Astrocyte (in vitro differentiated cells and primary cell): ENCODE results near the gene UNC5B. TPM values are rescaled to one million over a fixed set of nuclear protein-coding genes. Genes with fewer than 3 reads are reported as not detected.

Experiments used
- DNase-seq: peaks from one replicate; pipeline ENCODE4 v3.0.0-alpha.2; 2010; ENCODE audit warnings: low read depth
- FAIRE-seq: peaks from 2 replicates; lab custom pipeline; 2011; peaks lifted over from hg19 to GRCh38; lab: Jason Lieb, UNC
- H2AFZ ChIP-seq: 2 replicates; pipeline ENCODE4 v1.6.0; 2012; ENCODE audit warnings: low read depth, low read length, inconsistent platforms
- H3K27ac ChIP-seq: 2 replicates; pipeline ENCODE4 v1.5.1; 2011; ENCODE audit warnings: low read depth, low read length, inconsistent platforms
- H3K27me3 ChIP-seq: 2 replicates; pipeline ENCODE4 v1.6.0; 2011; ENCODE audit warnings: low read length, inconsistent platforms; ENCODE audit not compliant: insufficient read depth
- H3K36me3 ChIP-seq: 2 replicates; pipeline ENCODE4 v1.5.1; 2011; ENCODE audit warnings: low read length, inconsistent platforms; ENCODE audit not compliant: insufficient read depth
- H3K4me1 ChIP-seq: 2 replicates; pipeline ENCODE4 v1.5.1; 2011; ENCODE audit warnings: low read length, inconsistent platforms; ENCODE audit not compliant: insufficient read depth
- H3K4me2 ChIP-seq: 2 replicates; pipeline ENCODE4 v1.6.0; 2012; ENCODE audit warnings: low read length, inconsistent platforms
- H3K4me3 ChIP-seq: 2 replicates; pipeline ENCODE4 v1.5.1; 2011; ENCODE audit warnings: low read depth, mild to moderate bottlenecking, low read length, inconsistent platforms; ENCODE audit not compliant: insufficient read depth
- H3K79me2 ChIP-seq: 2 replicates; pipeline ENCODE4 v1.6.0; 2012; ENCODE audit warnings: mild to moderate bottlenecking, low read length, inconsistent platforms; ENCODE audit not compliant: insufficient read depth
- H3K9ac ChIP-seq: 2 replicates; pipeline ENCODE4 v1.6.0; 2012; ENCODE audit warnings: mild to moderate bottlenecking, low read length, inconsistent platforms
- H3K9me3 ChIP-seq: 2 replicates; pipeline ENCODE4 v1.5.1; 2012; ENCODE audit warnings: low read depth, mild to moderate bottlenecking, low read length, inconsistent platforms; ENCODE audit not compliant: insufficient read depth
- H4K20me1 ChIP-seq: 2 replicates; pipeline ENCODE4 v1.6.0; 2012; ENCODE audit warnings: low read length, inconsistent platforms; ENCODE audit not compliant: insufficient read depth
- H3K27ac Mint-ChIP-seq: one replicate; pipeline ENCODE4 v1.8.0; 2021; ENCODE audit warnings: mild to moderate bottlenecking, mixed read lengths; ENCODE audit not compliant: unreplicated experiment
- H3K27me3 Mint-ChIP-seq: one replicate; pipeline ENCODE4 v1.8.0; 2021; ENCODE audit warnings: low read depth, mixed read lengths; ENCODE audit not compliant: unreplicated experiment
- H3K36me3 Mint-ChIP-seq: one replicate; pipeline ENCODE4 v1.8.0; 2021; ENCODE audit warnings: low read depth, mixed read lengths; ENCODE audit not compliant: unreplicated experiment
- H3K4me1 Mint-ChIP-seq: one replicate; pipeline ENCODE4 v1.8.0; 2021; ENCODE audit warnings: low read depth, mixed read lengths; ENCODE audit not compliant: unreplicated experiment
- H3K4me3 Mint-ChIP-seq: one replicate; pipeline ENCODE4 v1.8.0; 2021; ENCODE audit warnings: mild to moderate bottlenecking, moderate library complexity, mixed read lengths; ENCODE audit not compliant: unreplicated experiment
- H3K9me3 Mint-ChIP-seq: one replicate; pipeline ENCODE4 v1.8.0; 2021; ENCODE audit warnings: mild to moderate bottlenecking, mixed read lengths; ENCODE audit not compliant: unreplicated experiment
- EZH2 ChIP-seq: IDR thresholded peaks from 2 replicates; pipeline ENCODE4 v1.6.1; 2012; ENCODE audit warnings: mild to moderate bottlenecking, low read length, inconsistent platforms; ENCODE audit not compliant: insufficient read depth
- total RNA-seq: library from RNA; stranded (reverse); gene quantifications from 2 replicates; pipeline ENCODE4 v1.2.1, GENCODE V29; 2021
- TF ChIP-seq, protein P1 (sequence below): IDR thresholded peaks from 2 replicates; pipeline ENCODE4 v1.5.1; 2011; ENCODE audit warnings: low read depth, mild to moderate bottlenecking, inconsistent platforms, low read length, moderate library complexity; ENCODE audit not compliant: insufficient read depth

UNC5B gene
- total RNA-seq, 1 donor from 2014 or later, result 15.0 TPM

DNA sequence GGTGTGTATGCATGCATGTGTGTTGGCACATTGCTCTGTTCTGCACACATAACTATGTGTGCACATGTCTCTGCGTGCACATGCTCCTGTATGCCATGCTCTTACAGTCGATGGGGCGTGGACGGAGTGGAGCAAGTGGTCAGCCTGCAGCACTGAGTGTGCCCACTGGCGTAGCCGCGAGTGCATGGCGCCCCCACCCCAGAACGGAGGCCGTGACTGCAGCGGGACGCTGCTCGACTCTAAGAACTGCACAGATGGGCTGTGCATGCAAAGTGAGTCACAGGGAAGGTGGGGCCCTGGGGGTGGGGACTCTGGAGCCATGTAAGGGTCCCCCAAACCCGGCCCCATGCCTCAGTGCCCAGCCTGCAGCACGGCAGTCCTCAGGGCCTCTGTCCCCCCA, 76.1 kb downstream of the UNC5B start:
- Histone ChIP-seq H3K4me2 (no peak overlapping the region), H3K27me3 (no peaks in the 10 kb centered on the region), H3K9ac (no peak overlapping the region), H3K79me2 (no peaks in the 10 kb centered on the region), H3K27ac (no peak overlapping the region), H3K4me1 (no peaks in the 10 kb centered on the region), H3K36me3 (peaks cover 3% of the 10 kb centered on the region), H3K4me3 (no peak overlapping the region), H2AFZ (no peak overlapping the region), H4K20me1 (peaks cover 36% of the 10 kb centered on the region), H3K9me3 (no peaks in the 10 kb centered on the region)
- Mint-ChIP-seq H3K27me3 (peaks cover 2% of the 10 kb centered on the region), H3K4me3 (no peak overlapping the region), H3K27ac (no peak overlapping the region), H3K4me1 (no peaks in the 10 kb centered on the region), H3K9me3 (no peaks in the 10 kb centered on the region), H3K36me3 (peaks cover 26% of the 10 kb centered on the region)
- DNase-seq (no peak), FAIRE-seq (no peak)
- no peak for TF ChIP-seq EZH2
- TF ChIP-seq, protein P1, sequence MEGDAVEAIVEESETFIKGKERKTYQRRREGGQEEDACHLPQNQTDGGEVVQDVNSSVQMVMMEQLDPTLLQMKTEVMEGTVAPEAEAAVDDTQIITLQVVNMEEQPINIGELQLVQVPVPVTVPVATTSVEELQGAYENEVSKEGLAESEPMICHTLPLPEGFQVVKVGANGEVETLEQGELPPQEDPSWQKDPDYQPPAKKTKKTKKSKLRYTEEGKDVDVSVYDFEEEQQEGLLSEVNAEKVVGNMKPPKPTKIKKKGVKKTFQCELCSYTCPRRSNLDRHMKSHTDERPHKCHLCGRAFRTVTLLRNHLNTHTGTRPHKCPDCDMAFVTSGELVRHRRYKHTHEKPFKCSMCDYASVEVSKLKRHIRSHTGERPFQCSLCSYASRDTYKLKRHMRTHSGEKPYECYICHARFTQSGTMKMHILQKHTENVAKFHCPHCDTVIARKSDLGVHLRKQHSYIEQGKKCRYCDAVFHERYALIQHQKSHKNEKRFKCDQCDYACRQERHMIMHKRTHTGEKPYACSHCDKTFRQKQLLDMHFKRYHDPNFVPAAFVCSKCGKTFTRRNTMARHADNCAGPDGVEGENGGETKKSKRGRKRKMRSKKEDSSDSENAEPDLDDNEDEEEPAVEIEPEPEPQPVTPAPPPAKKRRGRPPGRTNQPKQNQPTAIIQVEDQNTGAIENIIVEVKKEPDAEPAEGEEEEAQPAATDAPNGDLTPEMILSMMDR, result no peak

DNA sequence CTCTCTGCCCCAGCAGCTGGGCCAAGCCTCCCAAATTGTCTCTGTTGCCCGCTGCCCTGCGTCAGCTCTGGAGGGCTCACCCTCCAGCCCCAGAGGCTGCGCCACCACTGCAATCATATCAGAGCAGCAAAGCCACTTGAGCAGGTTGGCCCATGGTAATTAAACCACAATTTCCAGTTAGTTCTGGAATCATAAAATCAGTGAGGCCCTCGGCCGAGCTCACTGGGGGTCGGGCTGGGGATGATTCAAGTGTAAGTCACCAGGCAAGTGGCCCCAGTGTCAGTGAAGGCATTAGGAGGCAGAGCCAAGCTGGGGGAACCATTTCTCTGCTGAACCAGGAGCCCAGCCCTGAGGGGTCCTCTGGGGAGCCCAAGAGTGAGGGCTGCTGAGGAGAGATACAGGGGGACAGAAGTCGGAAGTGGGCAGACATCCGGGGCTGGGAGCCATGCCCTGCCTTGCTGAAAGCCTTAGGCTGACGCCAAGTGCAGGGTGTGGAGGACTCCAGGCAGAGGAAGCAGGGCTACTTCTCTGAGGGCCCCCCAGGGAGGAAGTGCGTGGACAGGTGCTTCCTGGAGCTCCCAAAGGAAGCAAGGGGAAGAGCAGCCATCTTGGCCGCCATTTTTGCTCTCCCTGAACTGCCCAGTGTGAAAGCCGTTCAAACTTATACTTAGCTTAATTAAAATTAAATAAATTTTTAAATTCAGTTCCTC, 77.2 kb downstream of the UNC5B start:
- peaks cover 5% of the 10 kb centered on the region for H3K27me3 Mint-ChIP-seq
- H3K27ac Mint-ChIP-seq, result no peak overlapping the region
- no peaks in the 10 kb centered on the region for H3K9me3 ChIP-seq
- H3K36me3 Mint-ChIP-seq, result peaks cover 32% of the 10 kb centered on the region
- no peaks in the 10 kb centered on the region for H3K79me2 ChIP-seq
- no peak overlapping the region for H3K4me3 Mint-ChIP-seq
- H3K9me3 Mint-ChIP-seq, result no peaks in the 10 kb centered on the region
- no peaks in the 10 kb centered on the region for H3K4me1 ChIP-seq
- H3K27me3 ChIP-seq, result no peaks in the 10 kb centered on the region
- no peak overlapping the region for H3K9ac ChIP-seq
- peaks cover 3% of the 10 kb centered on the region for H3K36me3 ChIP-seq
- no peak overlapping the region for H3K27ac ChIP-seq
- H4K20me1 ChIP-seq, result peaks cover 30% of the 10 kb centered on the region
- H3K4me2 ChIP-seq, result no peak overlapping the region
- H3K4me1 Mint-ChIP-seq, result no peaks in the 10 kb centered on the region
- no peak overlapping the region for H3K4me3 ChIP-seq
- TF ChIP-seq EZH2, result no peak
- DNase-seq (no peak), FAIRE-seq (no peak)
- H2AFZ ChIP-seq, result no peak overlapping the region

DNA sequence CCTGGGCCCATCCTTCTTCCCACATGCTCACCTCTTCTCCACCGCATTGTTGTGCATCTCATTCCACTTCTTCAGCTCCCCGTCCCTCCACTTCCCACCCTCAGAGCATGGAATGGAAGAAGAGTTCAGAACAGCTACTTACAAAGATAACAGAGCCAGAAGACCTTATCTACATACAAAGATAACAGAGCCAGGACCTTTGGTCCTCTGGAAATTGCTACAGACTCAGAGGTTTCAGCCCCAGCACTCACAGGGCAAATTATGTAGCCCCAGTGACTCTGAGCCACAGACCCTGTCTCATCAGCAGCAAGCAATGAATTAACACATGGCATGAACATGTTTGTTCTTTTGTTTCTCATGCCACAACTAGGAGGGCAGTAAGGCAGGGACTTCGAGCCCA, 78.0 kb downstream of the UNC5B start:
- H3K27me3 Mint-ChIP-seq, result peaks cover 7% of the 10 kb centered on the region
- Histone ChIP-seq H3K9me3 (no peaks in the 10 kb centered on the region), H2AFZ (no peak overlapping the region), H3K9ac (no peak overlapping the region), H4K20me1 (peaks cover 23% of the 10 kb centered on the region), H3K27ac (no peak overlapping the region), H3K4me2 (no peak overlapping the region), H3K36me3 (peaks cover 3% of the 10 kb centered on the region), H3K27me3 (no peaks in the 10 kb centered on the region), H3K4me1 (no peaks in the 10 kb centered on the region), H3K4me3 (no peak overlapping the region), H3K79me2 (no peaks in the 10 kb centered on the region)
- no peak for TF ChIP-seq EZH2
- FAIRE-seq, result no peak
- no peak overlapping the region for H3K4me3 Mint-ChIP-seq
- no peaks in the 10 kb centered on the region for H3K4me1 Mint-ChIP-seq
- H3K27ac Mint-ChIP-seq, result no peak overlapping the region
- H3K9me3 Mint-ChIP-seq, result no peaks in the 10 kb centered on the region
- H3K36me3 Mint-ChIP-seq, result peaks cover 38% of the 10 kb centered on the region
- no peak for DNase-seq
